Neuronal stem cell (in vitro differentiated cells): ENCODE data around the gene CXCL5. TPM values are rescaled to one million over a fixed set of nuclear protein-coding genes. Genes with fewer than 3 reads are reported as not detected.

ENCODE experiments used
- DNase-seq: peaks from one replicate; pipeline ENCODE4 v3.0.0-alpha.2; 2013; ENCODE audit warnings: low spot score
- H2AFZ ChIP-seq: one replicate; pipeline ENCODE4 v1.6.1; 2013; ENCODE audit warnings: mild to moderate bottlenecking, low read length, inconsistent platforms
- H2AK5ac ChIP-seq: 2 replicates; pipeline ENCODE4 v1.6.1; 2013; ENCODE audit warnings: low read depth, mild to moderate bottlenecking, inconsistent platforms, low read length, moderate library complexity, mixed read lengths
- H2BK120ac ChIP-seq: 2 replicates; pipeline ENCODE4 v1.6.1; 2013; ENCODE audit warnings: low read depth, mild to moderate bottlenecking, inconsistent platforms, low read length, moderate library complexity, mixed read lengths
- H2BK12ac ChIP-seq: one replicate; pipeline ENCODE4 v1.6.1; 2013; ENCODE audit warnings: low read length, inconsistent platforms
- H2BK15ac ChIP-seq: 2 replicates; pipeline ENCODE4 v1.6.1; 2013; ENCODE audit warnings: mild to moderate bottlenecking, low read length, inconsistent platforms, mixed read lengths
- H2BK5ac ChIP-seq: one replicate; pipeline ENCODE4 v1.6.1; 2013; ENCODE audit warnings: inconsistent platforms, mild to moderate bottlenecking, low read length, moderate library complexity
- H3K14ac ChIP-seq: one replicate; pipeline ENCODE4 v1.6.1; 2013; ENCODE audit warnings: low read length, inconsistent platforms
- H3K18ac ChIP-seq: 2 replicates; pipeline ENCODE4 v1.6.1; 2013; ENCODE audit warnings: low read length, inconsistent platforms
- H3K23ac ChIP-seq: 2 replicates; pipeline ENCODE4 v1.6.1; 2013; ENCODE audit warnings: low read depth, mild to moderate bottlenecking, mixed read lengths, low read length, inconsistent platforms; ENCODE audit not compliant: poor library complexity
- H3K27ac ChIP-seq: replicated peaks from 3 replicates; pipeline ENCODE4 v1.5.1; 2013; ENCODE audit warnings: low read length, inconsistent platforms
- H3K27me3 ChIP-seq, 3 experiments: 2 replicates each; pipeline ENCODE4 v1.6.1; 2013; ENCODE audit warnings: low read length in 3 of 3, mild to moderate bottlenecking in 2 of 3, inconsistent platforms in 1 of 3, low read depth in 1 of 3, mixed read lengths in 1 of 3, moderate library complexity in 1 of 3; ENCODE audit not compliant: control insufficient read depth in 3 of 3, insufficient read depth in 3 of 3
- H3K36me3 ChIP-seq, 2 donors: replicated peaks in 1 of 2; 2 replicates each; pipeline ENCODE4 v1.6.1; 2013; ENCODE audit warnings: low read length in 2 of 2; ENCODE audit not compliant: control insufficient read depth in 2 of 2, insufficient read depth in 2 of 2
- H3K4ac ChIP-seq: 2 replicates; pipeline ENCODE4 v1.6.1; 2013; ENCODE audit warnings: inconsistent platforms, mild to moderate bottlenecking, low read length, moderate library complexity
- H3K4me1 ChIP-seq, 2 donors: 1 replicate in 1 of 2; 2 replicates in 1 of 2; pipeline ENCODE4 v1.6.1; 2013; ENCODE audit warnings: low read length in 2 of 2, low read depth in 1 of 2; ENCODE audit not compliant: control insufficient read depth in 2 of 2, insufficient read depth in 1 of 2
- H3K4me2 ChIP-seq: one replicate; pipeline ENCODE4 v1.6.1; 2013; ENCODE audit warnings: mild to moderate bottlenecking, low read length, inconsistent platforms; ENCODE audit not compliant: insufficient read depth, poor library complexity, severe bottlenecking
- H3K4me3 ChIP-seq, 2 donors: 2 replicates each; pipeline ENCODE4 v1.5.1; 2013; ENCODE audit warnings: low read length in 2 of 2, mild to moderate bottlenecking in 2 of 2, inconsistent platforms in 1 of 2, moderate library complexity in 1 of 2
- H3K79me1 ChIP-seq: one replicate; pipeline ENCODE4 v1.6.1; 2013; ENCODE audit warnings: low read depth, mild to moderate bottlenecking, inconsistent platforms, low read length, moderate library complexity
- H3K9ac ChIP-seq: one replicate; pipeline ENCODE4 v1.6.1; 2013; ENCODE audit warnings: mild to moderate bottlenecking, low read depth, low read length, inconsistent platforms; ENCODE audit not compliant: poor library complexity
- H3K9me3 ChIP-seq, 2 donors: replicated peaks in 1 of 2; 2 replicates each; pipeline versions ENCODE3 to v1.6.1; 2013; ENCODE audit warnings: low read length in 2 of 2, mild to moderate bottlenecking in 2 of 2, inconsistent platforms in 1 of 2, low read depth in 1 of 2, mixed read lengths in 1 of 2, moderate library complexity in 1 of 2; ENCODE audit not compliant: control insufficient read depth in 2 of 2, insufficient read depth in 1 of 2
- H4K8ac ChIP-seq: one replicate; pipeline ENCODE4 v1.6.1; 2013; ENCODE audit warnings: low read depth, mild to moderate bottlenecking, inconsistent platforms, low read length, moderate library complexity
- H4K91ac ChIP-seq: one replicate; pipeline ENCODE4 v1.6.1; 2013; ENCODE audit warnings: low read length, low read depth, mild to moderate bottlenecking, inconsistent platforms; ENCODE audit not compliant: poor library complexity
- WGBS, 2 donors: extraction: QIAGEN DNeasy Blood & Tissue Kit; methylation state at CpG; one replicate each; pipeline ENCODE4 v1.1.7; 2013; ENCODE audit warnings: missing lambda C conversion rate in 2 of 2, mixed read lengths in 1 of 2; ENCODE audit not compliant: insufficient read length in 2 of 2, insufficient replicate concordance in 1 of 2; ENCODE audit errors: extremely low coverage in 2 of 2; 5-methylcytosine and 5-hydroxymethylcytosine counted together
- small RNA-seq: library from polyadenylated mRNA; stranded (forward); fragments of <200 nt; extraction: miRNeasy Mini kit (QIAGEN cat#:217004); gene quantifications from one replicate; pipeline ENCODE3, GENCODE V24; 2013; ENCODE audit not compliant: insufficient read depth

The CXCL5 gene

GRCh38 chr4:73945674-73946449 lies 52.6 kb downstream of the CXCL5 start:
- H3K23ac ChIP-seq = no peak overlapping the region
- H2AFZ ChIP-seq = no peak overlapping the region
- H3K4me1 ChIP-seq = peaks cover 0 to 8% of the 10 kb centered on the region in 2 donors
- H3K18ac ChIP-seq = no peak overlapping the region
- no peak overlapping the region for H3K14ac ChIP-seq
- no peak overlapping the region for H3K4me3 ChIP-seq
- H2BK15ac ChIP-seq = no peak overlapping the region
- H3K9me3 ChIP-seq = peaks cover 0 to 1% of the 10 kb centered on the region in 2 donors
- H3K79me1 ChIP-seq = no peaks in the 10 kb centered on the region
- H4K91ac ChIP-seq = no peak overlapping the region
- H3K9ac ChIP-seq = no peak overlapping the region
- no peak for DNase-seq
- peaks cover 0 to 10% (median 0%) of the 10 kb centered on the region in 3 experiments for H3K27me3 ChIP-seq
- H2BK12ac ChIP-seq = no peak overlapping the region
- no peak overlapping the region for H2BK5ac ChIP-seq
- no peak overlapping the region for H2AK5ac ChIP-seq
- no peak overlapping the region for H3K4ac ChIP-seq
- H3K27ac ChIP-seq = no peak overlapping the region
- no peak overlapping the region for H2BK120ac ChIP-seq
- WGBS, 2 donors = no CpG with 5 or more reads among the region's 3 CpGs
- H3K4me2 ChIP-seq = no peak overlapping the region
- H3K36me3 ChIP-seq = no peaks in the 10 kb centered on the region
- H4K8ac ChIP-seq = no peak overlapping the region

Small RNAs within 50 kb of the gene (small RNA-seq; reads per million reads assigned to genes)
- gene RN7SL218P = not detected
